Colonic mucosa (tissue), 4 donors: ENCODE measurements around the gene MYH1. TPM values are rescaled to one million over a fixed set of nuclear protein-coding genes. Genes with fewer than 3 reads are reported as not detected.

ENCODE experiments used
- DNase-seq: peaks from one replicate; pipeline ENCODE4 v3.0.0-alpha.2; 2020
- H3K27ac ChIP-seq: fragments of 200-600 bp; one replicate; pipeline ENCODE4 v1.8.0; 2021
- H3K27me3 ChIP-seq: fragments of 200-600 bp; one replicate; pipeline ENCODE4 v1.8.0; 2021
- H3K36me3 ChIP-seq: fragments of 200-600 bp; one replicate; pipeline ENCODE4 v1.8.0; 2021
- H3K4me1 ChIP-seq: fragments of 200-600 bp; one replicate; pipeline ENCODE4 v1.8.0; 2021; ENCODE audit warnings: mild to moderate bottlenecking
- H3K4me3 ChIP-seq: fragments of 200-600 bp; one replicate; pipeline ENCODE4 v1.8.0; 2021
- H3K9ac ChIP-seq, 2 donors: one replicate each; pipeline ENCODE4 v1.7.0; 2013; ENCODE audit warnings: control low read depth in 2 of 2, low read depth in 2 of 2, low read length in 2 of 2
- H3K9me3 ChIP-seq: fragments of 200-600 bp; one replicate; pipeline ENCODE4 v1.8.0; 2021
- CTCF ChIP-seq: fragments of 200-600 bp; IDR thresholded peaks from one replicate; pipeline ENCODE4 v1.8.0; 2022; ENCODE audit warnings: antibody characterized with exemption, mild to moderate bottlenecking
- intact Hi-C: fragments of 100-400 bp; cut with DNase I; formaldehyde crosslinking; loops from one replicate; pipeline ENCODE4 v1.14.1; 2022
- total RNA-seq, 2 donors: library from RNA; stranded (reverse); fragmentation: NEBNext Ultra II Directional in 1 of 2; extraction: Animal tissue kit (Norgen Biotek cat#: 25700) in 1 of 2; gene quantifications; one replicate each; pipeline ENCODE4 v1.2.1, GENCODE V29; 2021
- donor health status: healthy.
- donor health status: DM: no; HTN: no; CAD: no.
- donor health status: DM: no; HTN: no; CAD: no.

MYH1 gene
- not detected for total RNA-seq

DNA sequence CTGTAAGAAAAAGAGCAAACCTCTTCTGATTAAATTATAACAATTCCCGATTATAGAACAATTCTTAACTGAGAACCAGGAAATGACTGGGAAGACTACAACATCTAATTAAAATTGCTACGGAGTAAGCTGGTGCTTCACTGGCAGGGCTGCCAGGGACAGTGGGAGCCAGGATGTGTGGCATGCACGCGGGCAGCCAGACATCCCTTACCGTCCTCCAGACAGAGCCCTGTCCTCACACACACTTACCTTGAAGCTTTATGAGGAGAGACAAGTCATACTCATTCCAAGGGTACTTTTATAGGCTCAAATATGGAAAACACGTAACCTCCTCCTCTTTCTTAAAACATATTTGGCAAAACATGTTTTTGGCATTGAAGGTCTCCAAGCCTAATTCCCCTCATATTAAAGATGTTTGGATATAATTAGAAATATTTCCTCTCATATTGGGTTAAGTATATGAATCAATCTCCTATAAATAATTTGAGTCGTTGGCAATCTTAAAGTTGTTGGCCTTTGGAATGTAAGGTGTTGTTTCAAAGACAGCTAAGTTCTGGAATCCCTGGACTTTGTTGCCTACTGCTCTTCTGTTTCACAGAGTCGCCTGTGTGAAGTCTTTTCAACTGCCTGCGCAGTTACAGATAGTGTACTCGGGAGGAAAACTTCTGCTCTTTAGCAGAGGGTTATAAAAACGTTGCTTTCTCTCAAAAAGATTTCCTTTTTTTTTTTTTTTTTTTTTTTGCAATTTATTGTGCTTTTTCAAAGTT, at the start of gene MYH1:
MYH1 (minus strand) TSS at position 272 of the 767 bp plus-strand sequence. CDS start 1,900 bp downstream, outside the sequence.
- Histone ChIP-seq H3K4me3 (no peak within 1 kb of the TSS), H3K27ac (no peak within 1 kb of the TSS), H3K4me1 (no peaks in the 10 kb centered on the region), H3K27me3 (no peaks in the 10 kb centered on the region), H3K9me3 (no peaks in the 10 kb centered on the region), H3K9ac (no peak within 1 kb of the TSS), H3K36me3 (no peaks in the 10 kb centered on the region)
- no peak for TF ChIP-seq CTCF
- no peak for DNase-seq
- intact Hi-C loops: no loop called here

DNA sequence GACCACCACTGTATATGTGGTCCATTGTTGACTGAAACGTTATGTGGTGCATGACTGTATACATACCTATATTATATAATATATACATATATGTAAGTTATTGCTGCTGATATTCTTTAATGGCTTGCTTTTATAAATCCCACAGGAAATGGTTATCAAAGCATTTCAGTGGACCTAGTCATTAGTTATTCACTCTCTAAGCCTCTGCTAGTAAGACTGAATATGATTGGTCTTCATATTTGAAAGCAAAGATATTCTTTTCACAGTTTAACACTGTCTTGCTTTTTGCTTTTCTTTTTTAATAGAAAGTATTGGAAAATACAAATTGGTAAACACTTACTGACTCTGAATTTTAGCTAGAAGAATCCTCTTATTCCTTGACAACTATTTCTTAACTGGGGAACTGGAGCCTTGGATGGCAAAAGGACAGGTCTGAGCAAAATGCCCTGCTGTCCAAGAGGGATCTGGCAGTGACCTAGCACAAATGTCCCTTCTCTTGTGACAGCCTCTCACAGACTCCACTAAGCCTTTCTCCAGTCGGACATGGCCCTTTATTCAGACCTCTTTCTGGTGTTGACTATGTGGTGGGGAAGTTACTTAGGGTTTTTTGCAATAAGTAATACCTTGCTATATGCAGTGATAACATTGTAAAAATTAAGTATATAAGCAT, 45.8 kb upstream of the MYH1 start:
- intact Hi-C loops: no loop called here
- Histone ChIP-seq H3K4me3 (no peak overlapping the region), H3K9ac (no peak overlapping the region), H3K36me3 (no peaks in the 10 kb centered on the region), H3K4me1 (no peaks in the 10 kb centered on the region), H3K27ac (no peak overlapping the region), H3K27me3 (no peaks in the 10 kb centered on the region), H3K9me3 (no peaks in the 10 kb centered on the region)
- no peak for TF ChIP-seq CTCF
- no peak for DNase-seq

DNA sequence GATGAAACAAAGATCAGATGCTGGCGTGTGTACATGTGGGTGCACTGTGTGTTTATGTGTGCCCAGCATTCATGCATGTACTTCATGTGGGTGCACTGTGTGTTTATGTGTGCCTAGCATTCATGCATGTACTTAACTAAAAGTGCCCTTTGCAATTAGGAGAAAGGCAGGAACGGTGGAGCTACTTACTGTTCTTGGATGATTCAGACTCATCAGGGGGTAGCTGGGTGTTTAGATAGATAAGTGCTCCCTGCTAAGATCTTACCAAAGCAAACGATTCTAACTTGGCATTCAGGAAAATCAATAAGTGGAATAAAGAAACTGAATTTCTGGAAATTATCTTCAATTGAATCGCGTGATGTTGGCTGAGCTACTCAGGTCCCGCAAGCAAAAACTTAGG, 39.7 kb upstream of the MYH1 start:
- Histone ChIP-seq H3K4me1 (no peaks in the 10 kb centered on the region), H3K27me3 (no peaks in the 10 kb centered on the region), H3K4me3 (no peak overlapping the region), H3K36me3 (no peaks in the 10 kb centered on the region), H3K9ac (no peak overlapping the region), H3K9me3 (no peaks in the 10 kb centered on the region), H3K27ac (no peak overlapping the region)
- intact Hi-C loops: no loop called here
- no peak for DNase-seq
- TF ChIP-seq CTCF: no peak

DNA sequence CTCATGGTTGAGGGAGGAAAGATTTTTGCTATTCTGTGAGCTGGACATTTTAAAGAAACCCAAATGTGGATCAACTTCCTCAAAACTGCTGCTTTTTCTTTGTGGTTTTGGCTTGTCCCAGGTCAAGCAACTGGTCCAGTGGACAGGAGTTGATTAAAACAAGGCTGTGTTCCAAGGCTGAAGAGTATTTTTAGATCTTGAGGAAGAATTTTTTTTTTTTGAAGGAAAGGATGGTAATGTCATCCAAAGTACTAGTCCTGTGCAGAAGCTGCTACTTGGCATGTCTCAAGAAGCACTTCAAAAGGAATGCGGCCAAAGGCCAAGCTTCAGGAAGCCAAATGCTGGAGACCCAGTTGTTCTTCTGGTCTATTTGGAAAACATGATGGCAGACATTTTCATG, 39.1 kb upstream of the MYH1 start:
- intact Hi-C loops: no loop called here
- Histone ChIP-seq H3K9me3 (no peaks in the 10 kb centered on the region), H3K27me3 (no peaks in the 10 kb centered on the region), H3K27ac (no peak overlapping the region), H3K4me3 (no peak overlapping the region), H3K36me3 (no peaks in the 10 kb centered on the region), H3K4me1 (no peaks in the 10 kb centered on the region), H3K9ac (no peak overlapping the region)
- no peak for DNase-seq
- no peak for TF ChIP-seq CTCF

GRCh38 chr17:10556301-10557005, 38.1 kb upstream of the MYH1 start:
- H3K9me3 ChIP-seq: no peaks in the 10 kb centered on the region
- H3K9ac ChIP-seq: no peak overlapping the region
- DNase-seq: no peak
- H3K4me1 ChIP-seq: no peaks in the 10 kb centered on the region
- H3K27me3 ChIP-seq: no peaks in the 10 kb centered on the region
- H3K36me3 ChIP-seq: no peaks in the 10 kb centered on the region
- no peak overlapping the region for H3K27ac ChIP-seq
- no peak for TF ChIP-seq CTCF
- no peak overlapping the region for H3K4me3 ChIP-seq
- intact Hi-C loops: no loop called here
